ENCODE results near the gene LTN1.
"Not testable (repeated sequence)": the region's sequence is repeated elsewhere in the genome, so short reads cannot be mapped to it uniquely, and the experiment has no call there.

LTN1 gene

DNA sequence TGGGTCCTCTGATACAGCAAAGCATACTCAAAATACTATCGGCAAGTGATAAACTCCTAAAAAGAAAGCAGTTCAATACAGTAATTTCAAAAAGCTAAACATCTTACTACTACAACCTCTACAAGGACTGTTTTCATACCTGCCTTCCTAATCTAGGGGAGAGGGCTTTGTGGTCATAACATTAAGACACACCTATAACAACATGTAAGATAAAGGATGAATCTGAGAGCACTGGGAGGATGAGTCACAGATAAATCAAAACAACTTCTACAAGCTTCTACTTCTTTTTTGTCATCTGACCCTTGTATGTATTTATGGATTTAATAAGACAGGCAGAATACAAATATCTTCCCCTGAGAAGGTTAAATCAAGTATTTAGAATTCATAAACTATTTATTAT is 40.0 kb downstream of the LTN1 start:
- H3K36me3 ChIP-seq (ENCODE audit: control insufficient read depth in 1 of 2, insufficient read depth in 2 of 2, low read length in 2 of 2) = peaks cover 28 to 39% of the 10 kb centered on the region in 2 donors
- no peaks in the 10 kb centered on the region for H3K27me3 ChIP-seq (ENCODE audit: low read depth, low read length)
- no peak overlapping the region for H3K27ac ChIP-seq (ENCODE audit: low read length)

DNA sequence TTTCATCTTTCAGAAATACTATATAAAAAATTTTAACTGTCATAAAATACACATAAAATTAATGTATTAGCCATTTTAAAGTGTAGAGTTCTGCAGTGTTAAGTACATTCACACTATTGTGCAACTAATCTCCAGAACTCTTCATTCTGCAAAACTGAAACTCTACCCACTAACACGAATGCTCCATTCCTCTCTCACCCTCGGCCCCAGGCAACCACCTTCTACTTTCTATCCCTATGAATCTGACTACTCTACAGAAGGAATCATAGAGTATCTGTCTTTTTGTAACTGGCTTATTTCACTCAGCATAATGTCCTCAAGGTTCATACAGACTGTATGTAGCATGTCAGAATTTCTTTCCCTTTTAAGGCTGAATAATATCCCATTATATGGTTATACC is 43.4 kb downstream of the LTN1 start:
- H3K27ac ChIP-seq (ENCODE audit: low read length) = no peak overlapping the region
- no peak overlapping the region for H3K4me3 ChIP-seq (ENCODE audit: low read depth in 1 of 2, low read length in 2 of 2)
- H3K36me3 ChIP-seq (ENCODE audit: control insufficient read depth in 1 of 2, insufficient read depth in 2 of 2, low read length in 2 of 2) = peaks cover 43 to 46% of the 10 kb centered on the region in 2 donors
- H3K4me1 ChIP-seq (ENCODE audit: control insufficient read depth in 1 of 2, insufficient read depth in 2 of 2, low read length in 2 of 2) = no peaks in the 10 kb centered on the region
- H3K9me3 ChIP-seq (ENCODE audit: control insufficient read depth in 1 of 2, low read length in 2 of 2) = no peaks in the 10 kb centered on the region
- no peaks in the 10 kb centered on the region for H3K27me3 ChIP-seq (ENCODE audit: low read depth, low read length)

More for the DNA sequence above, 40.0 kb downstream of the LTN1 start:
- Histone ChIP-seq H3K4me3 (ENCODE audit: low read depth in 1 of 2, low read length in 2 of 2) (no peak overlapping the region), H3K4me1 (ENCODE audit: control insufficient read depth in 1 of 2, insufficient read depth in 2 of 2, low read length in 2 of 2) (no peaks in the 10 kb centered on the region), H3K9me3 (ENCODE audit: control insufficient read depth in 1 of 2, low read length in 2 of 2) (no peaks in the 10 kb centered on the region)

DNA sequence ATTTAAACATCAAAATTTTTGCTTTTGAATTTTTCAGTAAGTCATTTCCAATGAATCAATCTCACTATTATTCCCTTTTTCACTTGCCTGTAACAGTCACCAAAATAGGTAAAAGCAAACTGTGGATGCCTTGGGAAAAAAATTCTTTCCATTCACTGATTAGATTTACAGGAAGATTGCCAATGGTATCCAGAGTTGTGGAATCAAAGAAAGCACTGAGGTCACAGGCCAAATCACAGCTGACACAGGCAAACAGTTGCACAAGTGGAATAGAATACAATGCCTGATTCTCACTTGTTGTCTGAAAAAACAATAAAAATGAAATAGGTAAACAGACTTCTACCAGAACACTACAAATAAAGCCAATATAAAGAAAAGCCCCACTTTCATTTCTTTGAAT is 48.4 kb downstream of the LTN1 start:
- Histone ChIP-seq H3K27ac (ENCODE audit: low read length) (no peak overlapping the region), H3K4me3 (ENCODE audit: low read depth in 1 of 2, low read length in 2 of 2) (no peak overlapping the region), H3K36me3 (ENCODE audit: control insufficient read depth in 1 of 2, insufficient read depth in 2 of 2, low read length in 2 of 2) (peaks cover 40 to 42% of the 10 kb centered on the region in 2 donors), H3K27me3 (ENCODE audit: low read depth, low read length) (no peaks in the 10 kb centered on the region), H3K4me1 (ENCODE audit: control insufficient read depth in 1 of 2, insufficient read depth in 2 of 2, low read length in 2 of 2) (no peaks in the 10 kb centered on the region), H3K9me3 (ENCODE audit: control insufficient read depth in 1 of 2, low read length in 2 of 2) (no peaks in the 10 kb centered on the region)

DNA sequence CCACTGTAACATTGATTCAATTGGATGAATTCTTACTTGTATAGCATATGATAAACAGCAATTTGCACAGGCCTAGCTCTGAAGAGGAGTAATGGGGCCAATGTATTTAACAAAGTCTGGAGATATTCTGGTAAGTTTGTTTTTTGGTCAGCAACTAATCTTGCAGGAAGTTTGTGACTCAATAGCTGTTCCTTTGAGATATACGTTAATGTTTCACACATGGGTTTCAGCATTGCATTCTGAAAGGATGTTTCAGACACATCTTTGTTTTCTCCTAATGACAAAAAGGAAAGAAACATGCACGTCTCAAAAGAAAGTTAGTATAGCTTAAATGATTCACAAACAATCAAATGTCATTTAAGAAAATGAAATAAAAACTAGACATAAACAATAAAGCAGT is 49.0 kb downstream of the LTN1 start:
- Histone ChIP-seq H3K4me3 (ENCODE audit: low read depth in 1 of 2, low read length in 2 of 2) (no peak overlapping the region), H3K27me3 (ENCODE audit: low read depth, low read length) (no peaks in the 10 kb centered on the region), H3K36me3 (ENCODE audit: control insufficient read depth in 1 of 2, insufficient read depth in 2 of 2, low read length in 2 of 2) (peaks cover 38 to 39% of the 10 kb centered on the region in 2 donors), H3K9me3 (ENCODE audit: control insufficient read depth in 1 of 2, low read length in 2 of 2) (no peaks in the 10 kb centered on the region), H3K4me1 (ENCODE audit: control insufficient read depth in 1 of 2, insufficient read depth in 2 of 2, low read length in 2 of 2) (no peaks in the 10 kb centered on the region), H3K27ac (ENCODE audit: low read length) (no peak overlapping the region)

DNA sequence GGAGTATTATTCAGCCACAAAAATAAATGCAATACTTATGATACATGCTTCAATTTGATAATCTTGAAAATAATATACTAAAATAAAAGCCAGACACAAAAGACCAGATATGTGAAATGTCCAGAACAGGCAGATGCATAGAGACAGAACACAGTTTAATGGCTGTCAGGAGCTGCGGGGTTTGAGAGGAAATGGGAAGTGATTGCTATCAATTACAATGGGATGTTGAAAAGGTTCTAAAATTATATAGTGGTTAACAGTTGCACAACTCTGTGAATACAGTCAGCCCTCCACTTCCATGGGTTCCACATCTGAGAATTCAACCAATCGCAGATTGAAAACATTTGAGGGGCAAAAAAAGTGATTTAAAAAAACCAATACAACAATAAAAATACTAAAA is 54.0 kb downstream of the LTN1 start:
- no peaks in the 10 kb centered on the region for H3K27me3 ChIP-seq (ENCODE audit: low read depth, low read length)
- H3K36me3 ChIP-seq (ENCODE audit: control insufficient read depth in 1 of 2, insufficient read depth in 2 of 2, low read length in 2 of 2) = peaks cover 32 to 34% of the 10 kb centered on the region in 2 donors
- no peaks in the 10 kb centered on the region for H3K4me1 ChIP-seq (ENCODE audit: control insufficient read depth in 1 of 2, insufficient read depth in 2 of 2, low read length in 2 of 2)
- H3K9me3 ChIP-seq (ENCODE audit: control insufficient read depth in 1 of 2, low read length in 2 of 2) = no peaks in the 10 kb centered on the region
- H3K27ac ChIP-seq (ENCODE audit: low read length) = no peak overlapping the region
- H3K4me3 ChIP-seq (ENCODE audit: low read depth in 1 of 2, low read length in 2 of 2) = no peak overlapping the region

DNA sequence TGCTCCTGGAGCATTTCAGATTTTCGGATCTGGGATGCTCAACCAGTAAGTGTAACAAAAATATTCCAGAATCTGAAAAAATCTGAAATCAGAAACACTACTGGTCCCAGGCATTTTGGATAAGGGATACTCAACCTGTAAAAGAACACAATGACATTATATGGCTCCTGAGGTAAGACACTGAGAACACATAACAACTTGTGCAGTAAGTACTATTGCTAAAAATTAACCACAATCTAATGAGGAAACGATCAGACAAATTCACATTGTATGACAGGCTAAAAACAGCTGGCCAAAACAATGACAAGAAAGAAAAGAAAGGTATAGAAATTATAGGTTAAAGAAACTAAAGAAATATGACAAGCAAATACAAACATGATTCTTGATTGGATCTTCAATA is 54.9 kb downstream of the LTN1 start:
- Histone ChIP-seq H3K27me3 (ENCODE audit: low read depth, low read length) (no peaks in the 10 kb centered on the region), H3K9me3 (ENCODE audit: control insufficient read depth in 1 of 2, low read length in 2 of 2) (no peaks in the 10 kb centered on the region), H3K4me3 (ENCODE audit: low read depth in 1 of 2, low read length in 2 of 2) (no peak overlapping the region), H3K27ac (ENCODE audit: low read length) (no peak overlapping the region), H3K36me3 (ENCODE audit: control insufficient read depth in 1 of 2, insufficient read depth in 2 of 2, low read length in 2 of 2) (peaks cover 30 to 31% of the 10 kb centered on the region in 2 donors), H3K4me1 (ENCODE audit: control insufficient read depth in 1 of 2, insufficient read depth in 2 of 2, low read length in 2 of 2) (no peaks in the 10 kb centered on the region)

DNA sequence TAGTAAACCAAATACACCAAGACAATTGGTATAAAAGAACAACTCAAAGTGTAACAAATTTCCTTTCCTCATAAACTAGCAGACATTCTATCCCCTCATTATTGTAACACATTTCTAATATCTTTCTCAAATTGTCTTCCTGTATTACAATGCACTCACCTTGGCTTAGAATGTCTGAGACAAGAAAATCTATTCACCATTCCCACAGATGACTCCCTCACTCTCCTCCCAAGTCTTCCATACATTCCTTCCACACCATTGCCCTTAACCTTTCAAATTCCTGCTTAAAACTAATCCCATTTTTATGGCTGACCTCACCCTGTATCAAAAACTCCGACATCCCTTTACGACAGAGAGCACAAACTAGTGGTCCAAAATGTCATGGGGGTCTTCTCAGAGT is 56.0 kb downstream of the LTN1 start:
- H3K36me3 ChIP-seq (ENCODE audit: control insufficient read depth in 1 of 2, insufficient read depth in 2 of 2, low read length in 2 of 2) = peaks cover 21 to 25% of the 10 kb centered on the region in 2 donors
- no peaks in the 10 kb centered on the region for H3K27me3 ChIP-seq (ENCODE audit: low read depth, low read length)
- H3K4me1 ChIP-seq (ENCODE audit: control insufficient read depth in 1 of 2, insufficient read depth in 2 of 2, low read length in 2 of 2) = no peaks in the 10 kb centered on the region
- H3K9me3 ChIP-seq (ENCODE audit: control insufficient read depth in 1 of 2, low read length in 2 of 2) = no peaks in the 10 kb centered on the region
- no peak overlapping the region for H3K27ac ChIP-seq (ENCODE audit: low read length)
- no peak overlapping the region for H3K4me3 ChIP-seq (ENCODE audit: low read depth in 1 of 2, low read length in 2 of 2)

DNA sequence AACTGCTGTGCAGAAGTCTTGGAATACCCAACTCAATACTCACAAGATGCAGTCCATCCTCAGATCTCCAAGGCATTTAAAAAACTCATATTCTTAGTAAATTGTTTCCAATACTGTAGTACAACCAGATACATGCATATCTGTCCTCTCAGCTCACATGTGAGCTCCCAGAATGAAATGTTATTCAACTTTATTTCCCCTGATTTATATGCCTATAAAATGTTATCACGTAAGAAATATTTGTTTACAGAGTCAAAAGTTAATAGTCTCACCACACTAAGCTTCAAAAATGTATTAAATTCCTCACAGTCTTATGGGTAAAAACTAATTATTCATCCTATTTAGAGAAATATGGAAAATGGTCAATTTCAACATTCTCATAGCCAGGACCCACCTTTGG is 56.6 kb downstream of the LTN1 start:
- H3K27ac ChIP-seq (ENCODE audit: low read length) = no peak overlapping the region
- no peak overlapping the region for H3K4me3 ChIP-seq (ENCODE audit: low read depth in 1 of 2, low read length in 2 of 2)
- no peaks in the 10 kb centered on the region for H3K4me1 ChIP-seq (ENCODE audit: control insufficient read depth in 1 of 2, insufficient read depth in 2 of 2, low read length in 2 of 2)
- no peaks in the 10 kb centered on the region for H3K9me3 ChIP-seq (ENCODE audit: control insufficient read depth in 1 of 2, low read length in 2 of 2)
- H3K36me3 ChIP-seq (ENCODE audit: control insufficient read depth in 1 of 2, insufficient read depth in 2 of 2, low read length in 2 of 2) = peaks cover 25 to 27% of the 10 kb centered on the region in 2 donors
- H3K27me3 ChIP-seq (ENCODE audit: low read depth, low read length) = no peaks in the 10 kb centered on the region

DNA sequence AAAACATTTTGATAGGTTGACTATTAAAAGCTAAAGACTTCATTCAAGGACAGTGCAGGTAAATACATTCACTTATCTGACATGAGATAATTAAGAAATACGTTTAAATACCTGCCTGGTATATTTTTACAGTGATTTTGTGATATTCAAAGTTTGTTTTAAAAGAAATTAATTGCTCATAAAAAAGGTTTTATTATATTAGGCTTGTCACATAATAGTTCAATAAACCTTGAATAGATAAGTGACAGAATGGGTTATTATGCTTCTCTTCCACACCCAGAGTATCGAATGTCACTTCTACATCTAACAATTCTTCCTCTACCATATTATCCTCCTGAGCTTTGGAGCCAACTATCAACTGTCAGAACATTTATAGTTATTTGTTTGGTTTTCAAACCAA is 60.0 kb downstream of the LTN1 start:
- H3K9me3 ChIP-seq (ENCODE audit: control insufficient read depth in 1 of 2, low read length in 2 of 2) = no peaks in the 10 kb centered on the region
- H3K27me3 ChIP-seq (ENCODE audit: low read depth, low read length) = no peaks in the 10 kb centered on the region
- no peaks in the 10 kb centered on the region for H3K4me1 ChIP-seq (ENCODE audit: control insufficient read depth in 1 of 2, insufficient read depth in 2 of 2, low read length in 2 of 2)
- H3K36me3 ChIP-seq (ENCODE audit: control insufficient read depth in 1 of 2, insufficient read depth in 2 of 2, low read length in 2 of 2) = peaks cover 24 to 35% of the 10 kb centered on the region in 2 donors
- no peak overlapping the region for H3K4me3 ChIP-seq (ENCODE audit: low read depth in 1 of 2, low read length in 2 of 2)
- no peak overlapping the region for H3K27ac ChIP-seq (ENCODE audit: low read length)

DNA sequence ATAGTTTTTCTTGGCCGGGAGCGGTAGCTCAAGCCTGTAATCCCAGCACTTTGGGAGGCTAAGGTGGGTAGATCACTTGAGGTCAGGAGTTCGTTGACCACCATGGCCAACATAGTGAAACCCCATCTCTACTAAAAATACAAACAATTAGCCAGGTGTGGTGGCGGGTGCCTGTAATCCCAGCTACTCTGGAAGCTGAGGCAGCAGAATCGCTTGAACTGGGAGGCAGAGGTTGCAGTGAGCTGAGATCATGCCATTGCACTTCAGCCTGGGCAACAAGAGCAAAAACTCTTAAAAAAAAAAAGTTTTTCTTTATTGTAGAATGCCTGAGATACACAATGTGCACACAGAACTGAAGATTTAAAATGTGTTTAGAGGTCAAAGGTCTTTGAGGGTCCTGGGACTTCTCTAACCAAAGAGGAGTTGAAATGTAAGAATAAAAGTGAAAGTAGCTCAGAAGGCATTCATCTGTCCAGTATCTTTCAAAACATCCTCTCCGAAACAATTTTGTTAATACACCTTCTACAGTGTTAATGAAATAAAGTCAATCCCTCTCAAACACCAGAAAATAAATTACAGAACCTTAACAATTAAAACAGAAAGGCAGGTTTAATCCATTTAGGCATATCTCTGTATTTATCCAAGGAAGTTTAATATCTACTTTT is 60.8 kb downstream of the LTN1 start:
- not testable (repeated sequence) for H3K9me3 ChIP-seq (ENCODE audit: control insufficient read depth in 1 of 2, low read length in 2 of 2); H3K27me3 ChIP-seq (ENCODE audit: low read depth, low read length); H3K27ac ChIP-seq (ENCODE audit: low read length); H3K4me3 ChIP-seq (ENCODE audit: low read depth in 1 of 2, low read length in 2 of 2); H3K4me1 ChIP-seq (ENCODE audit: control insufficient read depth in 1 of 2, insufficient read depth in 2 of 2, low read length in 2 of 2)
- peaks cover 24 to 32% of the 10 kb centered on the region in 2 donors for H3K36me3 ChIP-seq (ENCODE audit: control insufficient read depth in 1 of 2, insufficient read depth in 2 of 2, low read length in 2 of 2)

DNA sequence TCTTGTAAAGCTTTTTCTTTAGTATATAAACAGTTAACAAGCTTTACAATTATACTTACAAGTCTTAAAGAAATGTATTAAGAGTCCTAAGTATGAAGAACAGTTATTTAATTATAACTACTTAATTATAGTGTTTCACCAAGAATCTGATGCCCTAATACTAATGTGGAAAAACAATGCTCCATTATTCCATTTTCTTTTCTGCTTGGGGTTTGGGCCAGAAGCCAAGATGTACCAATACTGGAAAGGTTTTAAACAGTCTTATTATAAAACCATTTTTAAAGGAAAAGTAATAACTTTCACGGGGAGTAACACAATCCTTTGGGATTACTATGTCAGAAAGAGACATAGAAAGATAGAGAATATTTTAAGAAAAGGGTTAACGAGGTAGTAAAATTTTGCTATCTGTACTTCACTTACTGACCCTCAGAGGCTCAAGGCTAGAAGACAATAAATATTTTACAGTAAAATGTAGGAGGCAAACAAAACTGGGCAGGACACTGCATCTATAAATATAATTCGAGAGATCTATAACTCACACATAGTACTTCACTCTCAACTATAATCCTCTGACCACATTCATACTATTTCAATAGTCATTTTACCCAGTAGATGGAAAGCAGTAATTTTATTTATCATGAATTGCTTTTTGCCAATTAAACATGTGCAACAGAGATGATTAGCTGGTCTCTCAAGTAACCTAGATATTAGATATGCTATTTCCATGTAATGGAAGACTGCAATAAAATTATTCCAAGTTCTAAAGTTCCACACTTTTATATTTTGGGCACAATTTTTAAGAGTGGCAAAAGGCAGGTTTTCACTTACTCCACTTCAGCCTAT is 63.9 kb downstream of the LTN1 start:
- no peaks in the 10 kb centered on the region for H3K4me1 ChIP-seq (ENCODE audit: control insufficient read depth in 1 of 2, insufficient read depth in 2 of 2, low read length in 2 of 2)
- peaks cover 11 to 15% of the 10 kb centered on the region in 2 donors for H3K36me3 ChIP-seq (ENCODE audit: control insufficient read depth in 1 of 2, insufficient read depth in 2 of 2, low read length in 2 of 2)
- no peak overlapping the region for H3K27ac ChIP-seq (ENCODE audit: low read length)
- no peaks in the 10 kb centered on the region for H3K9me3 ChIP-seq (ENCODE audit: control insufficient read depth in 1 of 2, low read length in 2 of 2)
- H3K27me3 ChIP-seq (ENCODE audit: low read depth, low read length) = no peaks in the 10 kb centered on the region
- H3K4me3 ChIP-seq (ENCODE audit: low read depth in 1 of 2, low read length in 2 of 2) = no peak overlapping the region
